ENCODE measurements around the gene PFDN1. TPM values are rescaled to one million over a fixed set of nuclear protein-coding genes. Genes with fewer than 3 reads are reported as not detected.

Gene PFDN1
- total and polyA plus RNA-seq, 9 of the 15 experiments (the other 6 are each of a cell fraction or from before 2014, with no cell fraction given), result 45.5 to 215 (median 78.0) TPM

DNA sequence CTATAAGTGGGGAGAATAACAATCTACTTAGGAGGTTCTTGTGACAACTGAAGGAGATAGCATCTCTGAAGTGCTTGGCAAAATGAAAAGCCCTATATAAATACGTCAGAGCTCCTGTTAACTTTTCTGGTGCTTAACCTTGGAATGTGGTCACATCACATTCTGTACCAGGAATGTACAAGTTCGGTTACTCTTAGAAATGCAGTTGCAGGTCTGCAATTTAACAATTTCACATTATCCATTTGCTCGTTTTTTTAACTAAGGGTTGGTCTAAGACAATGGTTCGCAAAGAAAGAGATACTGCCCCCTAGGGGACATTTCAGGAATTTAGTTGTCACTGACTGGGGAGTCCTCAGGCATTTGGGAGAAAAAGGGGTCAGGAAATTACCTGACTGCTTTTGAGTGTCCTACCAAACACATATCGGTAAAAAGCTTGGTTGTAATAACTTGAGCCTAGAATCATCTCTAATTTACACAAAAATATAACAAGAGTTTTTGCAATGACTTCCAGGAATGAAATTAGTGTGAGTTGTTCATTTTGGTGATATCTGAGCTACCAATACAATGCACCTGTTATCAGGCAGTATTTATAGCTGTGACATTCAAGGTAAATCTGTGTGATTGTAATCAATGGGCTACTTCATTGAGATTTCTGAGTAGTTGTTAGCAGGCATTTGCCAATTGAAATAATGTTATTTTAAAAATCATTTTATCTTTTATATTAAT, 48.9 kb upstream of the PFDN1 start:
- CTCF ChIA-PET (ENCODE audit: low intra/inter-chr PET ratio), result interaction anchor here (0.7 to 3.9 kb wide), 6 partner anchors 106 to 564 kb away, joined by 3 to 29 read pairs (median 3); no protein-coding TSS in a partner anchor
- TF ChIP-seq CGGBP1 (CRISPR knock-in tag; IDR thresholded peaks at IDR 0.05) (no peak), SMARCE1 (IDR thresholded peaks at IDR 0.05) (no peak), HNRNPK (IDR thresholded peaks at IDR 0.05; ENCODE audit: low read depth, low read length, poor library complexity, severe bottlenecking) (no peak), NCOA2 (IDR thresholded peaks at IDR 0.05; ENCODE audit: partially characterized antibody in 2 of 2) (no peak), RB1 (IDR thresholded peaks at IDR 0.05; ENCODE audit: low read depth) (peak; percentile 58; the same call in 1 of the 2 replicates), ZNF384 (IDR thresholded peaks at IDR 0.05; ENCODE audit: low read depth, low read length) (peak; percentile 83), ZNF780A (CRISPR knock-in tag; IDR thresholded peaks at IDR 0.05) (no peak), CEBPG (CRISPR knock-in tag; IDR thresholded peaks at IDR 0.05) (no peak), CEBPG (tag; conservative IDR thresholded peaks at IDR 0.05 in 1 of 2, IDR thresholded peaks at IDR 0.05 in 1 of 2) (no peak), NUFIP1 (IDR thresholded peaks at IDR 0.05; ENCODE audit: partially characterized antibody) (no peak), POLR2B (IDR thresholded peaks at IDR 0.05; ENCODE audit: low read depth, partially characterized antibody) (no peak), NEUROD1 (IDR thresholded peaks at IDR 0.05; ENCODE audit: borderline replicate concordance, low read depth, low read length, partially characterized antibody) (no peak), MYC (IDR thresholded peaks at IDR 0.05; ENCODE audit: low read depth, low read length) (no peak), MYC (CRISPR knock-in tag; IDR thresholded peaks at IDR 0.05; ENCODE audit: borderline replicate concordance, low read depth) (no peak), ARHGAP35 (IDR thresholded peaks at IDR 0.05; ENCODE audit: partially characterized antibody) (no peak), ZBTB17 (CRISPR knock-in tag; IDR thresholded peaks at IDR 0.05) (no peak), PCBP1 (IDR thresholded peaks at IDR 0.05; ENCODE audit: low read depth, low read length, poor library complexity, severe bottlenecking) (no peak), KLF16 (IDR thresholded peaks at IDR 0.05) (0 out of 2 replicates have a peak, but pooled peaks have one; percentile 12), SMC3 (conservative IDR thresholded peaks at IDR 0.05; ENCODE audit: insufficient read depth, low read depth, low read length) (peak; percentile 53; the same call in 1 of the 2 replicates), SIX5 (IDR thresholded peaks at IDR 0.05; ENCODE audit: borderline replicate concordance in 1 of 2, insufficient read depth in 1 of 2, low read depth in 1 of 2, low read length in 2 of 2) (no peak), SIN3B (IDR thresholded peaks at IDR 0.05; ENCODE audit: low read depth) (no peak), MBD2 (IDR thresholded peaks at IDR 0.05; ENCODE audit: borderline replicate concordance, low read depth) (no peak), GATAD2A (IDR thresholded peaks at IDR 0.05) (no peak)

More for the DNA sequence above, 48.9 kb upstream of the PFDN1 start:
- Histone ChIP-seq H3K4me2 (ENCODE audit: insufficient read depth, low read length) (peak overlapping the region; percentile 55), H3K79me2 (ENCODE audit: control insufficient read depth, insufficient read depth, low read length) (no peaks in the 10 kb centered on the region), H3K36me3 (ENCODE audit: control insufficient read depth, insufficient read depth, low read length) (no peaks in the 10 kb centered on the region), H4K20me1 (replicated peaks; ENCODE audit: control insufficient read depth, insufficient read depth, low read length) (no peaks in the 10 kb centered on the region), H3K9me1 (ENCODE audit: control insufficient read depth, insufficient read depth, low read length) (no peaks in the 10 kb centered on the region), H3K4me3 (no peak overlapping the region), H3K27me3 (ENCODE audit: control insufficient read depth in 2 of 2, insufficient read depth in 2 of 2, low read length in 2 of 2) (no peaks in the 10 kb centered on the region), H2AFZ (ENCODE audit: low read depth, low read length) (peak overlapping the region; percentile 70), H3K4me1 (replicated peaks in 1 of 2; ENCODE audit: control insufficient read depth in 2 of 2, insufficient read depth in 2 of 2, low read length in 2 of 2) (peaks cover 0 to 13% of the 10 kb centered on the region in 2 experiments; a peak in 3 of 5 replicates), H3K27ac (ENCODE audit: extremely low read depth, low read depth, low read length) (no peak overlapping the region), H3K9ac (ENCODE audit: insufficient read depth in 1 of 2, low read depth in 2 of 2, low read length in 2 of 2) (no peak overlapping the region), H3K9me3 (replicated peaks; ENCODE audit: control insufficient read depth, insufficient read depth, low read depth, low read length) (no peaks in the 10 kb centered on the region)
- POLR2A ChIA-PET, result interaction anchor here (0.6 to 0.7 kb wide), 4 partner anchors 90 to 559 kb away, joined by 3 to 5 read pairs (median 3); no protein-coding TSS in a partner anchor
- in situ Hi-C loops (cut with MboI) (loop anchor here (10.0 kb wide), 1 partner anchor 187 kb away; no protein-coding TSS in a partner anchor), intact Hi-C loops (cut with micrococcal nuclease) (loop anchor here (1.0 to 10.0 kb wide), 3 partner anchors 107 to 567 kb away; no protein-coding TSS in a partner anchor)
- peak; percentile 85 for ATAC-seq
- WGBS (ENCODE audit: insufficient coverage, low coverage, missing lambda C conversion rate), result 0% methylated on average over 5 of the region's 5 CpGs
- no TSS peak for BruUV-seq (replicated peaks)
- peak; percentile 87 for FAIRE-seq
- peak; percentile 68 to 84 (median 69) for DNase-seq (ENCODE audit: extremely low read depth in 1 of 4, low spot score in 3 of 4)

Measured in K562 (cell line).